Measurements from ENCODE around the gene MYOCD.

- TF ChIP-seq CTCF (IDR thresholded peaks at IDR 0.05; ENCODE audit: low read length): no peak
- no peak for TF ChIP-seq EZH2 (IDR thresholded peaks at IDR 0.05; ENCODE audit: borderline replicate concordance, low read length)
Measured at GRCh38 chr17:12773153-12773552, 107.5 kb downstream of the MYOCD start.

Measured in OCI-LY1 (cell line).